ENCODE data around the gene PDXDC1.
"Not testable (repeated sequence)": the region's sequence is repeated elsewhere in the genome, so short reads cannot be mapped to it uniquely, and the experiment has no call there.

PDXDC1 gene

GRCh38 chr16:15148831-15149230 lies 174.0 kb downstream of the PDXDC1 start:
- not testable (repeated sequence) for DNase-seq (ENCODE audit: extremely low read depth in 1 of 2, low read depth in 1 of 2)

- not testable (repeated sequence) for DNase-seq (ENCODE audit: extremely low read depth in 1 of 2, low read depth in 1 of 2)
Observed at GRCh38 chr16:15149260-15149659, 174.4 kb downstream of the PDXDC1 start.

GRCh38 chr16:15154005-15154404 lies 179.2 kb downstream of the PDXDC1 start:
- not testable (repeated sequence) for DNase-seq (ENCODE audit: extremely low read depth in 1 of 2, low read depth in 1 of 2)

GRCh38 chr16:15154650-15155562 lies 180.1 kb downstream of the PDXDC1 start:
- DNase-seq (ENCODE audit: extremely low read depth in 1 of 2, low read depth in 1 of 2): peak; percentile 66 to 67

GRCh38 chr16:15157644-15158043 lies 182.8 kb downstream of the PDXDC1 start:
- DNase-seq (ENCODE audit: extremely low read depth in 1 of 2, low read depth in 1 of 2): not testable (repeated sequence)

- not testable (repeated sequence) for DNase-seq (ENCODE audit: extremely low read depth in 1 of 2, low read depth in 1 of 2)
Observed at GRCh38 chr16:15159671-15160070, 184.8 kb downstream of the PDXDC1 start.

- not testable (repeated sequence) for DNase-seq (ENCODE audit: extremely low read depth in 1 of 2, low read depth in 1 of 2)
Observed at GRCh38 chr16:15160571-15160970, 185.7 kb downstream of the PDXDC1 start.

DNA sequence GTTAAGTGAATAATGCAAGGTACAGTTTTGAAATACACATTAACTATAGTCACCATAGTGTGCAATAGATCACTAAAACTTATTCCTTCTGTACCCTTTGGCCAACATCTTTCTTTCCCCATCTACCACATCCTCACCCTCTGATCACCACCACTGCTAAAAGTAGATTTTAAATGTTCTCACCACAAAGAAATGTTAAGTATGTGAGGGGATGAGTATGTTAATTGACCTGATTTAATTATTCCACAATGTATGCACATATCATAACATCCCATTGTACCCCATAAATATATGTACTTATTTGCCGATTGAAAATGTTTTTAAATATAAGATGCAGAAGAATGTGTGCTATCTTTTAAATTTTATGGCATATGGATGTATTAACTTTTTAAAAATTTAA lies 188.2 kb downstream of the PDXDC1 start:
- not testable (repeated sequence) for DNase-seq (ENCODE audit: extremely low read depth in 1 of 2, low read depth in 1 of 2)

- DNase-seq (ENCODE audit: extremely low read depth in 1 of 2, low read depth in 1 of 2): not testable (repeated sequence)
Observed at GRCh38 chr16:15166177-15166576, 191.4 kb downstream of the PDXDC1 start.

GRCh38 chr16:15168303-15168702 lies 193.5 kb downstream of the PDXDC1 start:
- not testable (repeated sequence) for DNase-seq (ENCODE audit: extremely low read depth in 1 of 2, low read depth in 1 of 2)

DNA sequence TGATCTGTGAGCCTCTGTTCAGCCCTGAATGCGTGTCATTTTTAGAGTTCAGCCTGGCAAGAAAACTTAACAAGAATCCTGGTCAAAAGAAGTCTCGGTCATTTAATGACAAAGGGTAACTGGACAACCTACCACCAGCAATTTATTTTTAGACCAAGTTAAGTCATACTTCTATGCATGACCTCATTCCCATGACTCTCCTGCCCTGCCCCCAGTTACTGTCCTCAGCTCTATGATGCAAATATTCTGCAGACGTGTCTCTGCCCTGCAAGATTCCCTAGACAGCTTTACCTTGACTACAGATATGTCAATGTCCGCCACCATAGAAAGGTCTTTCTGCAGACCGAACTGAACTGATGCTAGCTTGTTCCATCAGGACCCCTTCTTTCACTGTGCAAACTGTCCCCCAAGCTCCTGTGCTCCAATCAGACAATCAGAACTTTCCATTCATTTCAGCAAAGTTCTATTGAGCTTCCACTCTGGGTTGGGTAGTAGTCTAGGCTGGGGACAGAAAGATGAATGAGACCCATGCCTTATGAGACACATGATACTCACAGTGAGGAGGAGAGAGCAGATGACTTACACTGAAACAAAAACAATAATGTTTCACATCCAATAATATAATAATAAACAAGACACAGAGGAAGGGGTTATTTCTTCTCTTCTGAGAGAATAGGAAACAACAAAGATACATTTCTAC lies 194.3 kb downstream of the PDXDC1 start:
- not testable (repeated sequence) for DNase-seq (ENCODE audit: extremely low read depth in 1 of 2, low read depth in 1 of 2)

DNA sequence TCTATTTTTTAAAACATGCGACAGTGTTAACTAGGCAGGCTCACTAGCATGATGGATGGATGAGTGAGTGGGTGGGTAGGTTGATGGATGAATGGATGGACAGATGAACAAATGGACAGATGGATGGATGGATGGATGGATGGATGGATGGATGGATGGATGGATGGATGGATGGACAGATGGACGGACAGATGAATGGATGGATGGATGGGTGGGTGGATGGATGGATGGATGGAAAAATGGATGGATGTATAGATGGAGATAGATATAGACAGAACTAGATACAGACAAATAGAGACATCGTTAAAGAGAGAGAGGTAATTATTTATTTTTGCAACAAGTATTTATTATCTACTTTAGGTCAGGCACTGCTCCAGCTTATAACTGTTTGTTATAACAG lies 205.1 kb downstream of the PDXDC1 start:
- not testable (repeated sequence) for DNase-seq (ENCODE audit: extremely low read depth in 1 of 2, low read depth in 1 of 2)

DNA sequence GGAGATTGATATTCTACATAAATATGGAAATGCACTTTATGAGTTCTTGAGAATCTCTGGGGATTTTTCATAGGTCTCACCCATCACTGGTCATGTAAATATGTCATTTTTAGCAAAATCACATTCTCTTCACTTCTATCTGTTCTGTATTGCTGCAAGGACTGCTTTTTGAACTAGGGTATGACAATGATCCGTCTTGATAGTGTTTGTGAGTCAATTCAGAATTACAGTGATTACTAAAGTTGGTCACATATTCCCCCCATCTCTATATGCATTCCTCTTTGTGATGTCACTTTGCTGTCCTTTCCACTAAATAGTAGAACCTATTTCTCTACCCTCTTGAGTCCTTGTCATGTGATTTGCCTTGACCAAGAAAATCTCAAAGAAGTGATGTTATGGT lies 206.1 kb downstream of the PDXDC1 start:
- DNase-seq (ENCODE audit: extremely low read depth in 1 of 2, low read depth in 1 of 2): not testable (repeated sequence)

DNA sequence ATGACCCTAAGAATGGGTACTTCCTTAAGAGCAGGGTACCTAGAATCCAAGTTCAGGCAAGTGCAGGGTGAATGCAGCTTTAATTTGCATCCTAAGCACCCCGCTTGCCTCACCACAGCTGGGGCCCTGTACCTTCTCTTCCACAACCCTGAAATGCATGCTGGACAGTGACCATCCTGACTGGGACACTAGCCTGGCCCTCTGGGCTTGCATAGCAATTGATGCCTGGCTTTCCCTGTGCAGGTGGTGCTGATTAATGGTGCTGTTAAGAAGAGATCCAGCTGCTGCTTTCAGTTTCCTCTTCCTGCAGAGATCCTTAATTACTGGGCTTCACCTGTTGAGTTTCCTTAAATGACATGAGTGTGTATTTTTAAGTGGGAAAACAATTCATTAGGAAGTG lies 209.2 kb downstream of the PDXDC1 start:
- not testable (repeated sequence) for DNase-seq (ENCODE audit: extremely low read depth in 1 of 2, low read depth in 1 of 2)
